Forelimb muscle (tissue), 1 donor: ENCODE results near the gene EQTN. TPM values are rescaled to one million over a fixed set of nuclear protein-coding genes. Genes with fewer than 3 reads are reported as not detected.
"Not testable (repeated sequence)": the region's sequence is repeated elsewhere in the genome, so short reads cannot be mapped to it uniquely, and the experiment has no call there.

Experiments
- DNase-seq: peaks from one replicate; pipeline ENCODE4 v3.0.0-alpha.2; 2013; ENCODE audit warnings: low read depth
- polyA plus RNA-seq: library from polyadenylated mRNA; unstranded; fragments of 120-200 nt; gene quantifications from one replicate; pipeline ENCODE4 v1.2.1, GENCODE V29; 2013; ENCODE audit not compliant: insufficient read length

The EQTN gene
- polyA plus RNA-seq, 1 donor = not detected

GRCh38 chr9:27293996-27294395 lies 3.0 kb downstream of the EQTN start:
- DNase-seq = peak; percentile 65

- DNase-seq = peak; percentile 95
Measured at GRCh38 chr9:27292659-27293405, 4.1 kb downstream of the EQTN start.

- DNase-seq = no peak
Measured at GRCh38 chr9:27291292-27291691, 5.7 kb downstream of the EQTN start.

DNA sequence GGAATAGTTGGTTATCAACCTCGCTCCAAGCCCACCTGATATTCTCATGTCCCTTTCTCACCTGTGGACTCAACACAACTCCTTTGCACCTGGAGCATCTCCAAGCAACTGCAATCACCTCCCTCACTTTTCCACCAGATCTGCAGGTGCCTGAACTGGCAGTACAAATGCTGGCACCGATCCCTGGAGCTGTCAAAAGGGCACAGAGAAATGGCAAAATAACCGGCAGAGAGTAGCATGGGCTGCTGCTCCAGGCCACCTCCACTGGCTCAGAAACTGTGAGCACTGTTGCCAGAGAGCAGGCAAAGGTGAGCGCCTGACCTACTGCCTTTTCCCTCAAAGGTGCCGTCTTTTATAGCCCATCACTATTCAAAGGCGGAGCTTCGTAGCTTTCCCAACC lies 14.7 kb downstream of the EQTN start:
- DNase-seq = no peak

DNA sequence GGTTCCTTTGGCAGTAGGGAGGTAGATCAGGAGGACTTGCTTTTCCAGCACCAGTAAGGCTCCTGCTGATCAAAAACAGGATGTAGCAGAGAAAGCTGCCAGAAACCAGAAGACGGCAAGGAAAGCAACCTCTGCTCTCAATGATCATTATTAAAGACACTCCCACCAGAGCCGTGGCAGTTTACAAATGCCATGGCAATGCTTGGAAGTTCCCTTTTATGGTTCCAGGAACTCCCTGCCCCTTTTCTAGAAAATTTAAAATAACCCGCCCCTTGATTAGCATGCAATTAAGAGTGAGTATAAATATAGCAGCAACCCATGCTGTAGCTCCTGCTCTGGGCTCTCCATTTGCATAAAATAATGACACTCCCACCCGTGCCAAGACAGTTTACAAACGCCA lies 16.1 kb downstream of the EQTN start:
- DNase-seq = no peak

- no peak for DNase-seq
Measured at GRCh38 chr9:27280249-27280648, 16.7 kb downstream of the EQTN start.

- no peak for DNase-seq
Measured at GRCh38 chr9:27279611-27280010, 17.3 kb downstream of the EQTN start.

DNA sequence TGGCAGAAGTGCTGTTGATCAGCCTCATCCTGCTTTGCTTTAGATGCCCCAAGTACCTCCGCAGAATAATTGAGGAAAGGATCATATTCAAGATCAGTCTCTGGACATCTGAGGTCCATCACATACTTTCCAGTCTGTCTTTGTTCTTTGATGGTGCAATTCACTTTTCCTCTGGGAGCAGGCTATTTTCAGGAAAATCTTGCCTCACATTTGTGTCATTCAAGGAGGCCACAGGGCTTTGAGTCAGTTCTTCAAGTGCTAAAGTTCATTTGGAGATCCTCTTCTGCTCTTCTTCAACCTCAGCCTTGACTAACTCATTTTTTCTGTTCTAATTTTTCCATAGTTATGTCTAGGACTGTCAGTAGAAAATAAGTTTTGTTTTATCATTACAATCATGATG lies 18.6 kb downstream of the EQTN start:
- DNase-seq = no peak

DNA sequence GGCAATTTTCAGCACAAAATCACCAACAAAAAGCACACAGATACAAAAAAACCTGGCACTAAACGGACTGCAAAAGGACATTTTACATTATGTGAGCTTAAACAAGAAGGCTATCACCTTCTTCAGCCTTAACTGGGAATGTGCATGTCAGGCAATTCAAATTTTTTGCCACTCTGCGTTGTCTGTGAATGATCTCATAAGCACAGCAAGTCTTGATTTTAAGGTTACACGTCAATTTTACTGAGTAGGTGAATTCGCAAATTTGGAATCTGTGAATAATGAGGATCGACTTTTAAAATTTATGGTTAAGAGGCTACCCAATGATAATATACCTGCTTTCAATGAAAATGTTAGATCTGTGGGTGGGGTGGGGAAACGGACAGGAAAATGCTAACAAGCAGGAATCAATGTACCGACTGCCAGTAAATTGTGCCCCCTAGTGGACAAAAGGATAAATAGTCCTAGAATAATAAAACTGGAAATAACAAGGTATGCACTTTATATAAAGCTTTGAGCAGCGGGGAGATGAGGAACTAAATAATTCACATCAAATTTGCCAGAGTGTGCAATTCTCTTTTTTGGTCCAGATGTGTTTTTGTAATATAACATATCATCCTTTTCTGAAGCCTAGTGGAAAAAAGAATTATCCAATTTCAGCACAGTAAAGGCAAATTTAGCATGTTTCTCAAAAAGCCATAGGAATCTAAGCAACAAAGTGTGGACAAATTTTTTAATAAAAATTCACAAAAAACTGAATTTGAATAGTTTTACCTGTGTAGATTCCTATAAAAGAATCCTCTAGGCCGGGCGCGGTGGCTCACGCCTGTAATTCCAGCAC lies 20.5 kb downstream of the EQTN start:
- DNase-seq = peak; percentile 44

DNA sequence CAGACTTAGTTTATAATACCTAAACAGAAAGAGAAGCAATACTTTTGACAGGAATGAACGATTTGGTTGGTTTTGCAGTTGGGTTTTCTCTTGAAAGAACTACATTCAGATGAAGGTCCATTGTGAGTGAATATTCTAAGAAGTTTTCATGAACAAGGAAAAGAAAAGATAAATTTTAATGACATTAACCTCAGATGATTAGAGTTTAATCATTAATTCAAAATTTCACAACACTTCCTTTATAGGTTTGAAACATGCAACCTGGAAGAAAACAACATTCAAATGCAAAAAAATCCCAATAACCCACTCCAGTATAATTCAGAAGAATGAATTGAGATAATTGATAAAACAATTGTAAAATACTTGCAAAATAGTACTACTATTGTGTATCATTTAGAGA lies 23.8 kb downstream of the EQTN start:
- no peak for DNase-seq

- DNase-seq = no peak
Measured at GRCh38 chr9:27272103-27272502, 24.8 kb downstream of the EQTN start.

DNA sequence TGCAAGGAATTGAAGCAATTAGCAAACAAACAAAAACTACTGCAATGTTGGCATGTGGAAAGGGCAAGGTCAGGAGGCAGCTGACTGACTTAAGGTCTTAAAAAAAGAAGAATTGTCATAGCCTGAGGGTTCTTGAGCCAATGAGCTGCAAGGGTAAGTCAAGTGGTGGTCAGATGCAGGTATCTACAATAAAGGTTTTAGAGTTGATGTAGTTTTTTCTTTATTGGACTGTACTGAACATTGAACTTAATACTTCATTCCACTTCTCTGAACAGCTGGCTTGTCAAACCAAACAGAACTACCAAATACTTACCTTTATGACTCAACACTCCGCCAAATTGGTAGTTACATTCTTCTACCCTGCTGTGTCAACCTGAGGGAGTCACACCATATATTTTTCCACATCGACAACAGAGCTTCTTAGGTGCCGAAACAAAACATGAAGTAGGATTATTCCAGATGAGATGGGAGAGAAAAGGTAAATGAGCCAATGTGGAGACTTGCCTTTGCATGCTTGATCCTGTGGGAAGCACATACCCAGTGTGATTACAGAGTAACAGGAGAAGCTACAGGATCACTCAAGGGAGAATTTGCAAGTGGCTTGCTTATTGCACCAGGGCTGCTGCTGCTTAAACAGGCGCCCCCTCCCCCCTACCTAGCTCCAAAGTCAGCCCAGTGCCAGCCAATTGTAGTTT lies 35.3 kb downstream of the EQTN start:
- DNase-seq = no peak

DNA sequence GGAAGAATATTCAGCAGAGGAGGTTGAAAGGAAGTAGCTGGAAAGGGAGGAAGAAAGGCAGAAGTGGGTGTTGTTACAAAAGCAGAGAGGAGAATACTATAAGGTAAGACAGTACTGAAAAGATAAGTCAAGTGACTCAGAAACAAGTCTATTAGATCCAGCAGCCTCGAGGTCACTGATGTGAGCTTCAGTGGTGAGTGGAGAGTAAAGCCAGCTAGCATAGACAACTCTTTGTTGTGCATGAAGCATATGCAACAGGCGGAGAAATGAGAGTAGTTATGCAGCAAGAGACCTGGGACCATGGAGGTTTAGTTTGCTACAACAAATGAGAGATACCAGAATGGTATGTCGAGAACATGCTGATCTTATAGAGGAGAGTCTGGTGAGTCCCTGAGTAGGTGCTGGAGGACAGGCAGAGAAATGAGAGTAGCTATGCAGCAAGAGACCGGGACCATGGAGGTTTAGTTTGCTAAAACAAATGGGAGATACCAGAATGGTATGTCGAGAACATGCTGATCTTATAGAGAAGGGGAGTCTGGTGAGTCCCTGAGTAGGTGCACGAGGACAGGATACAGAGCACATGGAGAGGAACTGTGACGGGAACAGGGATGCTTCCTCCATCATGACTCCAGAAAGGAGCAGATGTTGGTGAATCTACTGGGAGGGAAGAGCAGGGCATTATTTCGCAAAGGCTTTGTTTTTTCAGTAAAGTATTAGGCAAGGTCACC lies 36.0 kb downstream of the EQTN start:
- DNase-seq = no peak

GRCh38 chr9:27258662-27259061 lies 38.3 kb downstream of the EQTN start:
- DNase-seq = no peak

GRCh38 chr9:27248702-27249101 lies 48.2 kb downstream of the EQTN start:
- DNase-seq = no peak

DNA sequence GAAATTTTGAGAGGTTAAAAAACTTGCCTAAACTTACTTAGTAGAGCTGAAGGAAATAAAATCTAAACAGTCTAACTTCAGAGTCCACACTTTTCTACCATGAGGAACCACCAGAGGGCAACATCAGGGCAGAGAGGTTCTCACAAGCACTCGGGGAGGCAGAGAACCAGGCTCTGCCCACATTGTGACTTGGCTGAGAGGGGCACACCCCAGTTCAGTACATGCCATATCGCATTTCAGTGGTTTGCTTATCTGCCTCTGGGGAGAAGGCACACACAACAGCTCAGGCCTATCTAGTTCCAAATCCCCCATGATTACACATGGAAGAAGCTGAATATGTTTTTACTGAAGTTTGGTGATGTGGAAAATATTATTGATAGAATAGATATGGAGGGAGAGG lies 49.2 kb downstream of the EQTN start:
- DNase-seq = no peak

DNA sequence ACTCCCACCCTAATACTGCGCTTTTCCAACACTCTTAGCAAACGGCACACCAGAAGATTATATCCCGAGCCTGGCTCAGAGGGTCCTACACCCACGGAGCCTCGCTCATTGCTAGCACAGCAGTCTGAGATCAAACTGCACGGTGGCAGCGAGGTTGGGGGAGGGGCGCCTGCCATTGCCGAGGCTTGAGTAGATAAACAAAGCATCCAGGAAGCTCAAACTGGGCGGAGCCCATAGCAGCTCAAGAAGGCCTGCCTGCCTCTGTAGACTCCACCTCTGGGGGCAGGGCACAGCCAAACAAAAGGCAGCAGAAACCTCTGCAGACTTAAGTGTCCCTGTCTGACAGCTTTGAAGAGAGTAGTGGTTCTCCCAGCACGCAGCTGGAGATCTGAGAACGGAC lies 57.3 kb downstream of the EQTN start:
- DNase-seq = not testable (repeated sequence)

Other genes starting within 250 kb of the EQTN start
- 14.0 TPM for gene TEK, start 187.9 kb downstream of the EQTN start, polyA plus RNA-seq
- gene IFNK, start 227.1 kb upstream of the EQTN start, polyA plus RNA-seq = not detected
- gene MOB3B, start 232.7 kb upstream of the EQTN start, polyA plus RNA-seq = 2.0 TPM